Keratinocyte (primary cell): Measurements from ENCODE around the gene PRELID3B. TPM values are rescaled to one million over a fixed set of nuclear protein-coding genes. Genes with fewer than 3 reads are reported as not detected.

ENCODE experiments used
- DNase-seq: peaks from one replicate; pipeline ENCODE4 v3.0.0-alpha.2; 2011; ENCODE audit warnings: low read depth, missing footprints, low spot score
- FAIRE-seq: peaks from 2 replicates; lab custom pipeline; 2011; peaks lifted over from hg19 to GRCh38; lab: Jason Lieb, UNC
- H2AFZ ChIP-seq: 2 replicates; pipeline ENCODE4 v1.6.0; 2012; ENCODE audit warnings: low read length, control low read depth, inconsistent platforms; ENCODE audit not compliant: control insufficient read depth
- H3K27ac ChIP-seq: 2 replicates; pipeline ENCODE4 v1.5.1; 2011; ENCODE audit warnings: low read length; ENCODE audit not compliant: control insufficient read depth, insufficient read depth
- H3K27me3 ChIP-seq: 3 replicates; pipeline ENCODE4 v1.6.0; 2011; ENCODE audit warnings: low read length; ENCODE audit not compliant: control insufficient read depth, insufficient read depth; ENCODE audit errors: extremely low read depth
- H3K36me3 ChIP-seq, 2 experiments: 2 replicates in 1 of 2; 3 replicates in 1 of 2; pipeline ENCODE4 v1.5.1; 2011; ENCODE audit warnings: low read length in 2 of 2, mild to moderate bottlenecking in 1 of 2; ENCODE audit not compliant: control insufficient read depth in 2 of 2, insufficient read depth in 2 of 2; ENCODE audit errors: extremely low read depth in 1 of 2
- H3K4me1 ChIP-seq: 3 replicates; pipeline ENCODE4 v1.5.1; 2011; ENCODE audit warnings: low read length; ENCODE audit not compliant: control insufficient read depth, insufficient read depth; ENCODE audit errors: extremely low read depth
- H3K4me2 ChIP-seq: 3 replicates; pipeline ENCODE4 v1.6.0; 2011; ENCODE audit warnings: low read depth, low read length; ENCODE audit not compliant: control insufficient read depth, insufficient read depth; ENCODE audit errors: extremely low read depth
- H3K4me3 ChIP-seq, 3 experiments: fragments of 200-600 bp in 1 of 3; sonication (generic) in 1 of 3; 2 replicates in 2 of 3; 3 replicates in 1 of 3; pipeline ENCODE4 v1.5.1; 2011 to 2016; ENCODE audit warnings: low read length in 3 of 3, mild to moderate bottlenecking in 3 of 3, control low read depth in 2 of 3, inconsistent platforms in 1 of 3, low read depth in 1 of 3, mixed read lengths in 1 of 3, mixed run types in 1 of 3, moderate library complexity in 1 of 3; ENCODE audit not compliant: control insufficient read depth in 2 of 3, insufficient read depth in 2 of 3; ENCODE audit errors: extremely low read depth in 1 of 3
- H3K79me2 ChIP-seq: 2 replicates; pipeline ENCODE4 v1.6.0; 2012; ENCODE audit warnings: low read length; ENCODE audit not compliant: control insufficient read depth, insufficient read depth
- H3K9ac ChIP-seq: 3 replicates; pipeline ENCODE4 v1.6.0; 2011; ENCODE audit warnings: low read length; ENCODE audit not compliant: control insufficient read depth, insufficient read depth; ENCODE audit errors: extremely low read depth
- H3K9me1 ChIP-seq: 3 replicates; pipeline ENCODE4 v1.6.0; 2011; ENCODE audit warnings: low read length; ENCODE audit not compliant: control insufficient read depth, insufficient read depth; ENCODE audit errors: extremely low read depth
- H3K9me3 ChIP-seq: 2 replicates; pipeline ENCODE4 v1.5.1; 2012; ENCODE audit warnings: low read depth, low read length; ENCODE audit not compliant: control insufficient read depth
- H4K20me1 ChIP-seq: 3 replicates; pipeline ENCODE4 v1.6.0; 2011; ENCODE audit warnings: low read length; ENCODE audit not compliant: control insufficient read depth, insufficient read depth; ENCODE audit errors: extremely low read depth
- CTCF ChIP-seq, 3 experiments: IDR thresholded peaks in 1 of 3; conservative IDR thresholded peaks in 1 of 3; optimal IDR thresholded peaks in 1 of 3; 2 replicates in 2 of 3; 3 replicates in 1 of 3; pipeline versions ENCODE3 to v1.5.1; 2011; ENCODE audit warnings: low read length in 3 of 3, mild to moderate bottlenecking in 3 of 3, moderate library complexity in 2 of 3, control low read depth in 1 of 3, inconsistent platforms in 1 of 3; ENCODE audit not compliant: insufficient read depth in 2 of 3; ENCODE audit errors: extremely low read depth in 1 of 3
- EZH2 ChIP-seq: IDR thresholded peaks from one replicate; pipeline ENCODE4 v1.6.1; 2012; ENCODE audit warnings: inconsistent platforms, mild to moderate bottlenecking, low read length, moderate library complexity
- dilution Hi-C: fragments of 300-500 bp; cut with MboI; formaldehyde crosslinking; loops from one replicate; pipeline ENCODE4 v1.7.0; 2020; ENCODE audit warnings: low sequenced_read_pairs; ENCODE audit not compliant: extremely low pct_ligation_motif_present
- polyA plus RNA-seq, 5 experiments: library from polyadenylated mRNA; depleted of rRNA in 3 of 5; stranded (reverse) in 3 of 5; stranded (forward) in 1 of 5; unstranded in 1 of 5; fragments of >200 nt; gene quantifications; 1 replicate in 1 of 5; 2 replicates in 3 of 5; 3 replicates in 1 of 5; pipeline versions ENCODE4 v1.2.1 to v1.2.3, GENCODE V29; 2011 to 2012; ENCODE audit warnings: missing spikeins in 2 of 5, low read depth in 1 of 5, low replicate concordance in 1 of 5

The PRELID3B gene
- polyA plus RNA-seq, 1 donor (not counting 4 experiments of a cell fraction or from before 2014, with no cell fraction given) = 86.9 TPM

- TF ChIP-seq EZH2 = no peak
- no peak for TF ChIP-seq CTCF (optimal IDR thresholded peaks at IDR 0.05 in 1 of 3, IDR thresholded peaks at IDR 0.05 in 1 of 3, conservative IDR thresholded peaks at IDR 0.05 in 1 of 3; ENCODE audit: extremely low read depth in 1 of 3, insufficient read depth in 2 of 3, low read length in 3 of 3)
- DNase-seq (no peak), FAIRE-seq (no peak)
- Histone ChIP-seq H4K20me1 (no peaks in the 10 kb centered on the region), H3K36me3 (peaks cover 0 to 3% of the 10 kb centered on the region in 2 experiments), H3K27me3 (no peaks in the 10 kb centered on the region), H3K9ac (no peak overlapping the region), H3K9me3 (no peaks in the 10 kb centered on the region), H2AFZ (no peak overlapping the region), H3K9me1 (no peaks in the 10 kb centered on the region), H3K4me2 (no peak overlapping the region), H3K27ac (no peak overlapping the region), H3K4me3 (no peak overlapping the region), H3K4me1 (peaks cover 36% of the 10 kb centered on the region), H3K79me2 (peaks cover 13% of the 10 kb centered on the region)
- dilution Hi-C loops = no loop called here
Observed at GRCh38 chr20:59008715-59009336, 33.8 kb downstream of the PRELID3B start.

DNA sequence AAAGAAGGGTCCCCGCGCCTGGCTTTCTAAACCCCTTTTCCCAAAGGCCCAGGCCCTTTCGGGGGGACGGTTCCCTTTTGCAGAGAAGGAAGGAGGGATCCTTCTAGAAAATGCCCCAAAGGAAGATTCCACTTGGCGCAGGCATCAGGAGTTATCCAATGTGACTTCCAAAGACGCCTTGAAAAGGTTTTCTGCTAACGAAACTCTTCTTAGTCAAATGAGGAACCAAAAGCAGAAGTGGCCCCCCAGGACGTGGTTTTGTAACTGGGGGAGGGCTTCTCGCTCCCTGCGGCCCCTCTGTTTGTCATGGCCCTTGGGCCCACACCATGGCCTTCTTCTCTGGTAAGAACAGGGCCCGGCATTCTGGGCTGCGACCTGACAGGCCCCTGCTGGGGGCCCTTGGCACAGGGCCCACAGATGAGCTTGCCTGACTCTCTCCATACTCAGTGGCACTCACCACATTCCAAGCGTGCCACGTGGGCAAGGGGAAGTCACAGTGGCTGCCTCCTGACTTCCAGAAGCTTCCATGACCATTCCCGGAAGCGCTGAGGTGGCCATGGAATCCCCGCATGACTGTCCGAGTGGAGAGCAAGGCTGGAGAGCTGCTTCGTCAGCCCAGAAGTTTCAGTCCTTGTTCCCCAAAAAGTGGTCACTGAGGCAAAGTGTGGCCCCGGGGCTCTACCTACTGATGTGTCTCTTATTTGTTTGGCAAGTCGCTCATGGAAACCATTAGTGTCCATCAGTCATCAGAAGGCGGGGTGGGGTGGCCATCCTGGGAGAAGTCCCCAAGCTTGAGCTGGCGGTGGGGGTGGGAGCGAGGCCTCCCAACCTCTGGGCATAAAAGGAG lies 34.7 kb downstream of the PRELID3B start:
- Histone ChIP-seq H3K79me2 (peaks cover 16% of the 10 kb centered on the region), H3K9me1 (no peaks in the 10 kb centered on the region), H3K36me3 (peaks cover 3 to 8% of the 10 kb centered on the region in 2 experiments), H3K4me1 (peaks cover 36% of the 10 kb centered on the region), H3K9ac (peak overlapping the region; percentile 85), H3K4me2 (peak overlapping the region; percentile 93), H3K9me3 (no peaks in the 10 kb centered on the region), H3K4me3 (no peak overlapping the region), H4K20me1 (no peaks in the 10 kb centered on the region), H3K27ac (no peak overlapping the region), H3K27me3 (no peaks in the 10 kb centered on the region), H2AFZ (no peak overlapping the region)
- FAIRE-seq = no peak
- dilution Hi-C loops = no loop called here
- DNase-seq = no peak
- no peak for TF ChIP-seq CTCF (optimal IDR thresholded peaks at IDR 0.05 in 1 of 3, IDR thresholded peaks at IDR 0.05 in 1 of 3, conservative IDR thresholded peaks at IDR 0.05 in 1 of 3; ENCODE audit: extremely low read depth in 1 of 3, insufficient read depth in 2 of 3, low read length in 3 of 3)
- no peak for TF ChIP-seq EZH2
